Endothelial cell of umbilical vein (primary cell): ENCODE data around the gene AKR7A2. TPM values are rescaled to one million over a fixed set of nuclear protein-coding genes. Genes with fewer than 3 reads are reported as not detected.

ENCODE experiments used
- BruUV-seq: library from RNA; stranded (reverse); fragments of 400-500 nt; replicated peaks from 2 replicates; lab custom pipeline; 2021; lab: Mats Ljungman, UMichigan
- CTCF ChIA-PET: fragments of 300-600, 350-600 bp; sonication (Branson Sonifier 250); formaldehyde crosslinking; loops from one replicate; lab custom pipeline; 2021; ENCODE audit warnings: antibody characterized with exemption, inconsistent platforms; lab: Charles Lee
- POLR2A ChIA-PET: fragments of 300-600, 350-600 bp; sonication (Branson Sonifier 250); formaldehyde crosslinking; loops from one replicate; lab custom pipeline; 2021; ENCODE audit warnings: antibody characterized with exemption, inconsistent platforms; lab: Charles Lee
- DNase-seq: peaks from one replicate; pipeline ENCODE4 v3.0.0-alpha.2; 2011; ENCODE audit warnings: low read depth, low spot score
- FAIRE-seq: peaks from 2 replicates; lab custom pipeline; 2011; peaks lifted over from hg19 to GRCh38; lab: Jason Lieb, UNC
- H2AFZ ChIP-seq: 2 replicates; pipeline ENCODE4 v1.6.0; 2012; ENCODE audit warnings: low read depth, low read length, control low read depth, inconsistent platforms
- H3K27ac ChIP-seq: 2 replicates; pipeline ENCODE4 v1.5.1; 2011; ENCODE audit warnings: low read depth, mild to moderate bottlenecking, control low read depth, low read length, moderate library complexity; ENCODE audit not compliant: insufficient read depth
- H3K27me3 ChIP-seq, 2 experiments: 2 replicates each; pipeline versions ENCODE4 v1.6.0 to v1.6.1; 2011; ENCODE audit warnings: low read length in 2 of 2, mixed read lengths in 1 of 2; ENCODE audit not compliant: control insufficient read depth in 2 of 2, insufficient read depth in 2 of 2
- H3K36me3 ChIP-seq, 2 experiments: 2 replicates in 1 of 2; 3 replicates in 1 of 2; pipeline ENCODE4 v1.5.1; 2011; ENCODE audit warnings: low read length in 2 of 2, mild to moderate bottlenecking in 1 of 2, moderate library complexity in 1 of 2; ENCODE audit not compliant: control insufficient read depth in 2 of 2, insufficient read depth in 2 of 2; ENCODE audit errors: extremely low read depth in 1 of 2
- H3K4me1 ChIP-seq: 3 replicates; pipeline ENCODE4 v1.5.1; 2011; ENCODE audit warnings: mild to moderate bottlenecking, low read length; ENCODE audit not compliant: control insufficient read depth, insufficient read depth; ENCODE audit errors: extremely low read depth
- H3K4me2 ChIP-seq: 2 replicates; pipeline ENCODE4 v1.6.1; 2011; ENCODE audit warnings: low read length, control low read depth, mixed read lengths; ENCODE audit not compliant: insufficient read depth
- H3K4me3 ChIP-seq, 3 experiments: fragments of 200-600 bp in 1 of 3; sonication (generic), shearing (Covaris generic) in 1 of 3; replicated peaks in 1 of 3; 2 replicates each; pipeline ENCODE4 v1.5.1; 2011 to 2016; ENCODE audit warnings: control low read depth in 3 of 3, low read length in 3 of 3, mild to moderate bottlenecking in 2 of 3, inconsistent platforms in 1 of 3, low read depth in 1 of 3, moderate library complexity in 1 of 3; ENCODE audit not compliant: insufficient read depth in 1 of 3
- H3K79me2 ChIP-seq: 2 replicates; pipeline ENCODE4 v1.6.0; 2012; ENCODE audit warnings: low read length, inconsistent platforms; ENCODE audit not compliant: control insufficient read depth, insufficient read depth
- H3K9ac ChIP-seq: replicated peaks from 2 replicates; pipeline ENCODE3; 2011; ENCODE audit warnings: low read length, control low read depth; ENCODE audit not compliant: insufficient read depth; ENCODE audit errors: extremely low read depth
- H3K9me1 ChIP-seq: replicated peaks from 3 replicates; pipeline ENCODE4 v1.6.0; 2011; ENCODE audit warnings: mild to moderate bottlenecking, low read length; ENCODE audit not compliant: control insufficient read depth, insufficient read depth; ENCODE audit errors: extremely low read depth
- H3K9me3 ChIP-seq: replicated peaks from 2 replicates; pipeline ENCODE4 v1.5.1; 2012; ENCODE audit warnings: low read length, inconsistent platforms; ENCODE audit not compliant: control insufficient read depth, insufficient read depth
- H4K20me1 ChIP-seq: replicated peaks from 2 replicates; pipeline ENCODE3; 2011; ENCODE audit warnings: mild to moderate bottlenecking, low read length; ENCODE audit not compliant: control insufficient read depth, insufficient read depth; ENCODE audit errors: extremely low read depth
- CTCF ChIP-seq, 2 donors: IDR thresholded peaks; 1 replicate in 1 of 2; 2 replicates in 1 of 2; pipeline ENCODE4 v1.5.1; 2011; ENCODE audit warnings: low read length in 2 of 2, mild to moderate bottlenecking in 2 of 2, moderate library complexity in 2 of 2, control low read depth in 1 of 2, inconsistent platforms in 1 of 2, low read depth in 1 of 2; ENCODE audit not compliant: insufficient read depth in 1 of 2; ENCODE audit errors: extremely low read depth in 1 of 2
- EZH2 ChIP-seq: IDR thresholded peaks from 2 replicates; pipeline ENCODE4 v1.6.1; 2012; ENCODE audit warnings: borderline replicate concordance, low read depth, mild to moderate bottlenecking, moderate library complexity, low read length, inconsistent platforms; ENCODE audit not compliant: severe bottlenecking
- FOS ChIP-seq: IDR thresholded peaks from 2 replicates; pipeline ENCODE4 v1.6.1; 2011; ENCODE audit warnings: mild to moderate bottlenecking, low read length, moderate library complexity, borderline replicate concordance; ENCODE audit not compliant: insufficient read depth
- GATA2 ChIP-seq: IDR thresholded peaks from 2 replicates; pipeline ENCODE4 v1.7.0; 2011; ENCODE audit warnings: low read depth, mild to moderate bottlenecking, moderate library complexity, mixed read lengths, low read length; ENCODE audit not compliant: insufficient read length, insufficient read depth
- JUN ChIP-seq: IDR thresholded peaks from 2 replicates; pipeline ENCODE4 v1.6.1; 2011; ENCODE audit warnings: borderline replicate concordance, low read depth; ENCODE audit not compliant: insufficient read length, insufficient read depth
- MYC ChIP-seq: IDR thresholded peaks from one replicate; pipeline ENCODE4 v1.6.1; 2011; ENCODE audit warnings: mild to moderate bottlenecking, low read depth, low read length
- POLR2A ChIP-seq: IDR thresholded peaks from 2 replicates; pipeline ENCODE4 v1.6.1; 2012; ENCODE audit warnings: low read depth, mild to moderate bottlenecking, control low read depth, low read length
- POLR2AphosphoS5 ChIP-seq: IDR thresholded peaks from 2 replicates; pipeline ENCODE4 v1.6.1; 2012; ENCODE audit warnings: low read depth, mild to moderate bottlenecking, control low read depth, low read length, moderate library complexity; ENCODE audit not compliant: insufficient read depth
- dilution Hi-C: fragments of 300-500 bp; cut with MboI; formaldehyde crosslinking; loops from one replicate; pipeline ENCODE4 v1.15.0; 2019; ENCODE audit warnings: low sequenced_read_pairs; ENCODE audit not compliant: extremely low pct_ligation_motif_present
- intact Hi-C: fragments of 100-400 bp; cut with micrococcal nuclease; formaldehyde crosslinking; loops from one replicate; pipeline ENCODE4 v1.10.0; 2022
- polyA plus RNA-seq, 4 experiments: library from polyadenylated mRNA; depleted of rRNA in 3 of 4; stranded (reverse) in 3 of 4; unstranded in 1 of 4; fragments of >200 nt; gene quantifications; 2 replicates each; pipeline versions ENCODE4 v1.2.1 to v1.2.3, GENCODE V29; 2011 to 2012; ENCODE audit warnings: missing spikeins in 1 of 4
- total RNA-seq: library from RNA; stranded (reverse); gene quantifications from 2 replicates; pipeline ENCODE4 v1.2.3, GENCODE V29; 2021
- TF ChIP-seq, protein P1 (sequence below): IDR thresholded peaks from 2 replicates; pipeline ENCODE4 v1.6.1; 2011; ENCODE audit not compliant: insufficient read depth, insufficient read length

The AKR7A2 gene
- total and polyA plus RNA-seq, 2 donors (not counting 3 experiments of a cell fraction or from before 2014, with no cell fraction given), result 48.0 to 70.7 TPM

DNA sequence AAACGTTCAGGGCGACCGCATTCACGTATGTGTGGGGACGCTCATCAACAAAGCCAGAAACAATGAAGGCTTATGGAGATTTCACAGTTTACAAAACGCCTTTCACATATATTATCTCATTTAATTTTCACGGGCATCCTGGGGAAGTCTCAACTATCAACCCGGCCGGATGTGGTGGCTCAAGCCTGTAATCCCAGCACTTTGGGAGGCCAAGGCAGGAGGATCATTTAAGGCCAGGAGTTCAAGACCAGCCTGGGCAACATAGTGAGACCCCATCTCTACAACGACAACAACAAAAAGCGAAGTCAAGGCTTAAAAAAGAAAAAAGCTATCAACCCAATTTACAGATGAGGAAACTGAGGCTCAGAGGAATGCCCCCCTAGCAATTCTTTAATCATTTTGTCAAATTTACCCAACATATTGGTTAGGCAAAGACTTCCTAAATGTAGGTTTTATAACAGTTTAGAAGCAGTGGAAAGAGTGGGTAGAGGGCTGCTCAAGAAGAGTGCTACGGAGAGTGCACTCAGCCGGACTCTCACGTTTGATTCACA is 28.5 kb upstream of the AKR7A2 start:
- ChIA-PET POLR2A (no interaction called here), CTCF (interaction anchor here (0.6 to 1.7 kb wide), 4 partner anchors 14 to 311 kb away, joined by 3 to 6 read pairs (median 5); partner anchors contain the start of genes EMC1 and MRTO4)
- Histone ChIP-seq H4K20me1 (no peaks in the 10 kb centered on the region), H3K27ac (no peak overlapping the region), H3K4me3 (no peak overlapping the region), H3K9ac (no peak overlapping the region), H3K4me1 (peaks cover 4% of the 10 kb centered on the region), H3K36me3 (peaks cover 3 to 40% of the 10 kb centered on the region in 2 experiments), H2AFZ (no peak overlapping the region), H3K79me2 (no peaks in the 10 kb centered on the region), H3K9me3 (no peaks in the 10 kb centered on the region), H3K27me3 (no peaks in the 10 kb centered on the region), H3K9me1 (no peaks in the 10 kb centered on the region), H3K4me2 (no peak overlapping the region)
- BruUV-seq, result no TSS peak
- TF ChIP-seq POLR2AphosphoS5 (no peak), FOS (no peak), MYC (no peak), JUN (no peak), POLR2A (no peak), CTCF (IDR thresholded peaks at IDR 0.05; ENCODE audit: extremely low read depth in 1 of 2, insufficient read depth in 1 of 2, low read depth in 1 of 2, low read length in 2 of 2) (no peak), GATA2 (no peak), EZH2 (no peak)
- TF ChIP-seq, protein P1, sequence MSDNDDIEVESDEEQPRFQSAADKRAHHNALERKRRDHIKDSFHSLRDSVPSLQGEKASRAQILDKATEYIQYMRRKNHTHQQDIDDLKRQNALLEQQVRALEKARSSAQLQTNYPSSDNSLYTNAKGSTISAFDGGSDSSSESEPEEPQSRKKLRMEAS, result no peak
- FAIRE-seq, result no peak
- intact Hi-C loops (loop anchor here (2.0 to 5.0 kb wide), 3 partner anchors 72 to 147 kb away; partner anchors contain the start of genes CAPZB, EMC1 and MRTO4), dilution Hi-C loops (no loop called here)
- DNase-seq, result no peak
